Stimulated activated CD8-positive, alpha-beta memory T cell treated with anti-CD3 and anti-CD28 coated beads, Interleukin-15, amount 100 ng/mL, for 24 hours (primary cell): ENCODE measurements around the gene GINS3.

Experiments
- DNase-seq: peaks from one replicate; pipeline ENCODE4 v3.0.0-alpha.2; 2020; ENCODE audit warnings: low read depth

The GINS3 gene

DNA sequence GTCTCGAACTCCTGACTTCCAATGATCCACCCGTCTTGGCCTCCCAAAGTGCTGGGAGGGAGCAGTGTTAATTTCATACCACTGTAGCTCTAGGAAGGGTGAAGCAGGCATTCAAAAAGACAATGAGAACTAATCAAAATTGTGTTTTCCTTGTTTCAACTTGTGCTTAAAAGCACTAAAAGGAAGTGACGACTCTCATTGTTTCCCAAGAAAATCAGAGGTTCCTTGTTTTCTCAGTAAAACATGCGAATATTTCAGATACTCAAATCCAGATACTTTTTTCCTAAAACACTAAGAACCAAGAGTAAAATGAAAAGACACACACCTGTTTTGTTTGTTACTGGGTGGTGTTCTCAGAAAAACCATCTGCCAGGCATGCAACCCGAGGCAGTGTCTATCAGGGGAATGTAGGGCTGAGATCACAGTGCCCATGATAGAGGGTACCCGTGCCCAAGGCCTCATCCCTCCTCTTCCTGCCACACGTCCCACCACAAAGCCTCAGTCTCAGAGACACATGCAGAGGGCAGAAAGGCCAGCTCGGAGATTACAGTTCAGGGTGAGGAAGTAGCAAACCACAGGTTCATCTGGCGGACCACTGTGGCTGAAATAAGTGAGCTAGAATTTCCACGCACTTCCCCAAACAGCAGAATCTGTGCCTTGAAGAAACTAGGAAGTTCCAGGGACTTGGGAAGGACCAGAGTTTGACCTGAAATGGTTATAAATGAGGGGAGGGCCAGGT lies 33.7 kb downstream of the GINS3 start:
- DNase-seq, result no peak

DNA sequence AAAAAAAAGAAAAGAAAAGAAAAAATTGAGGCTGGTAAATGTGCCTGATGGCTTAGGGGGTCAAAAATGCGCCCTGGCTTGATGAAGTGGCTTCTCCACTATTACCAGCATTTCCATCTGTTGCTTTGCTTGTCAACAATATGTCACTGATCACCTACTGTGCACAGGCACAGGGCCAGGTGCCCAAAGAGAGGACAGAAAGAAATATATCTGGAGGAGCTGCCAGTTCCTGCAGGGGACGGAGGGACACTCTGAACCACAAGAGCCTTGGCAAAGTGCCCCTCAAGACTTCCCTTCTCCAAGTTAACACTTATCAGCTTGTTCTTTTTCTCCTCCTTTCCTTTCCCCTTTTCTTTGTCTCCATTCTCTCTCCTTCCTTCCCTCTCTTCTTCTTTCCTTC lies 34.7 kb downstream of the GINS3 start:
- no peak for DNase-seq

DNA sequence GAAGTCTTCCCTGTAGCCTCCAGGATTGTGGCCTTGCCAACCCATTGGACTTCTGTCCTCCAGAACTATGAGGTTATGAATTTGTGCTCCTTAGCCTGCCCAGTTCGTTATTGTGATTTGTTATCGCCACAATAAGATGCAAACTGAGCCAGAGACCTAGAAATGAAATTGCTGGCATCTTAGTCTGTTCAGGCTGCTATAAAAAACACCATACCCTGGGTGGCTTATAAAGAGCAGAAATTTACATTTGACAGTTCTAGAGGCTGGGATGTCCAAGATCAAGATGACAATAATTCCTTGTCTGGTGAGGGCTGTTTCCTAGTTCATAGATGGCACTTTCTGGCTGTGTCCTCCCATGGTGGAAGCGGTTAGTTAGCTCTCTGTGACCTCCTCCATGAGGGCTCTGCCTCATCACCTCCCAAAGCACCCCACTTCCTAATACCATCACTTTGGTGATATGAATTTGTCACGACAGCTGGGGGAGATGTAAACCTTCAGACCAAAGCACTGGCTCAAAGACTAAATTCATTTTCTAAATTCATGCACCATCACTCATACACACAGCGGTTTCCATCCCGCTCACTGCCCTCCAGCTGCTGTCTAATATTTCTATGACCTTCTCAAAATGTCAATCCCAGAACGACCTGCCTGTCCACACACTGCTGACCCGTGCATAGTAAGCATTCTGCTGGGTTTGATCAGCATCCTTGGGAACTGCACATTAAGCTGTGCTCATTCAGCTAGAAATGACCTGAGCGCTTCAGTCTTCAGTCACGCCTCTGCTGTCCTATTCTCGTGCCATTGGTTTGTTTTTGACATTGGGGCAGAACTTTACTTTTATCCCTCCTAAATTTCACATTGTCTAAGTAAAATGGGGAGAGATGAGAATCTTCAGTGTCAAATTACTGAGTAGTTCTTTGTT lies 36.6 kb downstream of the GINS3 start:
- no peak for DNase-seq

DNA sequence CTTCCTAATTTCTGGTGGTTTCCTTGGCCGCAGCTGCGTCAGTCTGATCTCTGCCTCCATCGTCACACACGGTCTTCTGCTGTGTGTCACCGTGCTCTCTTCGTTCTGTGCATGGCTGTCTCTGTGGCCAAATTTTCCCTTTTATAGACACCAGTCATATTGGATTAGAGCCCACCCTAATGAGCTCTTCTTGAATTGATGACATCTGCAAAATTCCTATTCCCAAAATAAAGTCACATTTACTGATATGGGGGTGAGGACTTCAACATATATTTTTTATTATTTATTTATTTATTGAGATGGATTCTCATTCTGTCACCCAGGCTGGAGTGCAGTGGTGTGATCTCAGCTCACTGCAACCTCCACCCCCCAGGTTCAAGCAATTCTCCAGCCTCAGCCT lies 38.4 kb downstream of the GINS3 start:
- no peak for DNase-seq

DNA sequence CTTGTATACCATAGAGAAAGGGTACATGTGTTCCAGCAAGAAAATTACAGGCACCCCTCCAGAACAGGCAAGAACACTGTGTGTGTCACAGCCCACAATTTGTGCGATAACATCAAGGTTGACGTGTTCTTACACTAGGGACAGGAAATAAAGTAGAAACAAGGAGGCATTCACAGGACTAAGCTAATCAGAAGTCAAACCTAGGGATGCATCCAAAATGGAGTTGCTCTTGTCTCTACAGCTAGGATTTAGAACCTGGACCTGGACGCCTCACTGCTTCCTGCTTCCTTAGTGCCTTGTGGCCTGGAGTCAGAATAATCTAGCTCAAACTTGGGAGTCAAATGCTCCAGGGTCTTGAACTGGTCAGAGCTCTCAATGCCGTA lies 41.3 kb downstream of the GINS3 start:
- DNase-seq, result no peak

DNA sequence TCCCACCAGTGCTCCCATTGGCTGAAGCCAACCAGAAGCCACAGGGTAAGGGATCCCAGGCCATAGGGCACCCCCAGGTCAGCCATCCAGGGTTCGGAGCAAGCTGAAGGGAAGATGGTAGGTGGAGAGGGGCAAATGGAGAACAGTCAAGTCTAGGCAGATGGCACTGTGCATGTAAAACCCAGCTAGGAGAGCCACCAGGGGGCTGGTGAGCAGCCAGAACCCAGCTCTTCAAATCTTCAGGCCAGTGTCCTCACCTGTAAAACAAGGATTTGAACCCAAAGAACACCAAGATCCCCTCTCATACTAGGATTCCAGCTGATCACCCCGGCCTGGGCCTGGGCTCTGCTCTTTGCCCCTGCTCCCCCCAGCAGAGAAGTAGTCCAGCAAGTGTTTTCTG lies 43.5 kb downstream of the GINS3 start:
- DNase-seq, result no peak

DNA sequence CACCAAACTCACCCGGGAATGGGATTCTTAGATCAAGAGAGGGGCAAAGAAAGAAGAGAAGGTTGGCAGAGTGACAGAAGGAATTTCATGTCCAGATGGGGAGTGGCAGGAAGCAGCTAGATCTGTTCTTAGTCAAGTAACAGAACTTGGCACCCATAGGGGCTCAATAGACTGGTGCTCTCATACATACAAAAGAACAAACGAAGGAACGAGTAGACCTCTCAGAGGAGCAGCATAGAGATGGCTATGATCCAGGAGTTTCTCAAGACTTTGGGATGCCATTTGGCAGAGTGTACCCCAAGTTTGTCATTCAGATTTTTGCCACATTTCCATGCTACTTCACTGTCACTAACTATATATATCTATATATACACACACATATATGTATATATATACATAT lies 47.9 kb downstream of the GINS3 start:
- no peak for DNase-seq

DNA sequence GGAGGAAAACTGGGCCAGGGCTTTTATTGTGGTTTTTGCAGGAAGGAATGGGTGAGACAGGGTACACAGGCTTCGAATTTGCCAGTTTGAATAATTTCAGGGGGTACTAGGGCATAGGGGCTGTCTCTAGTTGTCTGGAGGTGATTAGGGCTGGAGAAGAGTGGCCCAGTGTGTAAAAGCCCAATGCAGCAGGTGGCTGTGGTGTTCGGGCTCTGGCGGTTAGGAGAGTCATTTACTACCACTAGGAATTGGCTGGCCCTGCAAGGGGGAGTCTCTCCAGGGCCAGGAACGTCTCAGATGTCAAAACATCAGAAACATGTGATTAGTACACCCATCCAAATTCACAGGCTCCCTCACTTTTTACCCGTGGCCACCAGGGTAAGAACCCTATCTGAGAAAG lies 50.3 kb downstream of the GINS3 start:
- no peak for DNase-seq

DNA sequence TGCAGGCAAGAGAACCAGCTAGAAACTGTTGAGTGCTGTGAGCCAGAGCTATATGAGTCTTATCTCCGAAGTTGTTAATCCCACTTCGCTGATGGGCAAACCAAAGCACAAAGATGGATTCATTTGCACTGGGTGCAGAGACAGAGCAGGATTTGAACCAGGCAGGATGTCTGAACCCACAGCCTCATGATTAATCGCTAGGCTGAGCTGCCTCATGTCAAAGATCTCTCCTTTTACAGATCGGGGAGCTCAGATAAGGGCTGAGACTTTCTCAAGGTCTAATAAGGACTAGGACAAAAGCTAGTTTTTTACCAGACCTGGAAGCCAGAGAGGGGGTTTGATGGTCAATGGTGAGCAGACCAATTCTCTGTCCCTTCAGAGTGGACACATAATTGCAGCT lies 51.5 kb downstream of the GINS3 start:
- DNase-seq, result no peak

DNA sequence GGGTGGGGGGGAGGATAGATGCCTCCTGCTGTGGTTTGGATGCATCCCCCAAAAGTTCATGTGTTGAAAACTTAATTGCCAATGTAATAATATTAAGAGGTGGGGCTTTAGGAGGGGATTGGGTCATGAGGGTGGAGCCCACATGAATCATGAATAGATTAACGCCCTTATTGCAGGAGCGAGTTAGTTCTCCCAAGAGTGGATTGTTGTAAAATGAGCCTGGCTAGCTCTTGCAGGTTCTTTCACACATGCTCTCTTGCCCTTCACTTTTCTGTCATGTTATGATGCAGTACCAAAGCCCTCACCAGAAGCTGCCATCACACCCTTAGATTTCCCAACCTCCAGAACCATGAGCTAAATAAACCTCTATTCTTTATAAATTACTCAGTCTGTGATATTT lies 52.0 kb downstream of the GINS3 start:
- no peak for DNase-seq

DNA sequence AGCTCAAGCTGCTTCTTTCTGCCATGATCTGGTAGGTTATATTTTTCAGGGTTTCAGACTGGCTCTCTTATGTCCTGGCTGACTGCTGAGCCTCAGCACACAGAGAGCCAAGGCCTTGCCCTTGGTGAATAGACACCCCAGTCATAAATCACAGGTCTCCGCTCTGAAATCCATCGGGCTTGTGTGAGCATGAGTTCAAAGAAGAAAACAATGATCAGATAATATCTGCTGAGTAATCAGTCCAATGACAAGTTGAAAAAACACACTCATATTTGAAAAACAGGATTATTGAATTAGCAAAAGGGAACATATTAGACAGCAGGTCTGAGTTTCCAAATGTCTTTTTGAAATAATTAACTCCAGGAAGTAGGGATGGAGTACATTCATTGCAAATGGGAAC lies 56.6 kb downstream of the GINS3 start:
- no peak for DNase-seq

DNA sequence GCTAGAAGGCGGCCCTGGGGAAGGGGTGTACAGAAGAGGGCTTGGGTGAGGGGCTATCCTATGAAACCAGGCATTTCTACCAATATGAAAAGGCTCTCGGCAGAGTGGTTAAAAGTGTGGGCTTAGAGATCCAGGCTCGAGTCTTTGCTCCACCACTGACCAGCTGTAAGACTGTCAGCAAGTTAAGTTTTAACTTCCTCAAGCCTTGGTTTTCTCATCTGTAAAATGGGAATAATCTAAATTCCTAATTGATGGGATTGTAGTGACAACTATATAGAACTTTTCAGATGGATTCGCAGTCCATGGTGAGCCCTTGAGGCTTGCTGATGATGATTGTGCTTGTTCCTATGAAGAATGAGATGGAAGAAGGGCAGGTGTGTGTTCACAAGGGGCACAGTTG lies 57.0 kb downstream of the GINS3 start:
- no peak for DNase-seq

DNA sequence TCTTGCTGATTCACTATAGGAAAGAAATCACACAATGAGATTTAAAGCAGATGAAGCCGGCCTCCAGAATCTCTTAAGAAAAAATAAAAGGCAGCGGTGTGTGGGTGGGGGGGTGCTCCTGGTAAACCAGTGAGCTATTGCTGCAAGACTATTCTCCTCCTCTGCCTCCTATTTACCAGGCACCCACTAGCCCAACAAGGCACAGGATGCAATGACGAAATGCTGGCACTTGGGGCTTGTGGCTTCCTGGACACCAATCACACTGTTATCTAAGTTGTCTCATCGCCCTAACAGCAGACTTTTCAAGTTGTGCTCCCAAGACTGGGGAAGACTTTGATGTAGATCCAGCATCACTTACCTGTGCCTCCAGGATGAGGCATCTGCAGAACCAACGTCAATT lies 57.5 kb downstream of the GINS3 start:
- no peak for DNase-seq

DNA sequence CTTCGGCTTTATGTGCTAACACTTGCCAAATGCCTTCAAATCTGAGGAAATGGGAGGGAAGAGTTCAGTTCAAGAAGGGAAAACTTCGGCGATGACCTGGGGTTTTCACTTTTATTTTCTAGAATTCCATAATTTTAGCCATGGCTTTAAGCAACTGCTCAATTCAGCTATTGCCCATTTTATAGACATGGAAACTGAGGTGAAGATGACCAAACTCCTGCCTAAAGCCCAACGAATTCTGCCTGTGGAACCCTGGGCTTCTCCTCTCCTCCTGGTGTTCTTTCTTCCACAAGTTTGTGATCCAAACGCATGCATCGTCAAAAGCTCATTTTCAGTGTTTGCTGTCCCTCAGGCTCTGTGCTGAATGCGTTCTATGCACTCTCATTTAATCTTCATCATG lies 58.3 kb downstream of the GINS3 start:
- no peak for DNase-seq

DNA sequence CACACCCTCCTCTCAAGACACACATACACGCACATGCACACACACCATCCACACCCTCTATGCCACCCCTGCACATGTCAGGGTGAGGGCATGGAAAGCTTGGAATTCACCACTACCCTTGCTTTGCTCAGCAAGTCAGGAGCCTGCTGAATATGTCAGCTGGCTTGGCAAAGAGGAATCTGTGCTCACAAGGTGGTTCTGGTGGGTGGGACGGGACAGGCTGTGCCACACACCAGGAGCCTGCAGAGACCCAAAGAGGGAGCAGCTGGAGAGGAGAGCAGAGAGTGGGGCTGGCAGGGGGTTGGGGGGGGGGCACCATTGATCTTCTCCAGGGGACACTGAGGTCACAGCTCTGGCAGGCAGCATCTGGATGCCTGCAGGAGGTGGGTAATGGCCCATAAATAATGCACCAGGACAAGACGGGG lies 59.0 kb downstream of the GINS3 start:
- no peak for DNase-seq

DNA sequence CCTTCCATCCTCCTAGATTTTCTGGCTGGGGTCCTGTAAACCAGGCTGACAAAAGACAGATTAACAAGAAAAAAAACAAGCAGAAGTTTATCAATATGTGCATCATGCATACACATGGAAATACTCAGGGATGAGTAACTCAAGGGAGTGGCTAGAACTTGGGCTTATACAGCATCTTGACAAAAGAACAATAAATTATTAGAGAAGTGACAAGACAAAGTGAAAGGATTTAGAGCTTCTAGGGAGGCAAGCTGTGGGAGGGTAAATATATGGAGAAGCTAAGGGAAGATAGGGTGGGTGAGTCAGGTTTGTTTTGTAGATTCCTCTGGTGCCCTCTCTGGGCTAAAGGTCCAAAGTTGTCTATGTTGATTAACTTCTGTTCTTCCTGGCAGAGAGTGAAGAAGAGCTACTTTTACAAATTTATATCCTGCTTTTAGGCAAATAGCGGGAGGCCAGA lies 59.7 kb downstream of the GINS3 start:
- DNase-seq, result no peak

DNA sequence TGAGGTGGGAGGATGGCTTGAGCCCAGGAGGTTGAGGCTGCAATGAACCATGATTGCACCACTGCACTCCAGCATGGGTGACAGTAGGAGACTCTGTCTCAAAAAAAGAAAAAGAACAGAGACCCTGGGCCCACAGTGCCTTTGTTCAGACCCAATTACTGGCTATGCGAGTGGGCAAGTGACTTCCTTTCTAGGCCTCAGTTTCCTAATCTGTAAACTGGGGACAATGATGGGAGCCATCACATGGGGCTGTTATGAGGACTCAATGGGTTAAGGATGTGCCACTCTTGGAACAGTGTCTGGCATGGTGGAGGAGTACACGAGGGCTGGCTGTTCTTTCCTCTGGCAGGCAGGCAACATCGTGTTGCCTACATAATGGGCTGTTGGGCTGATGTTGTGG lies 60.4 kb downstream of the GINS3 start:
- no peak for DNase-seq

DNA sequence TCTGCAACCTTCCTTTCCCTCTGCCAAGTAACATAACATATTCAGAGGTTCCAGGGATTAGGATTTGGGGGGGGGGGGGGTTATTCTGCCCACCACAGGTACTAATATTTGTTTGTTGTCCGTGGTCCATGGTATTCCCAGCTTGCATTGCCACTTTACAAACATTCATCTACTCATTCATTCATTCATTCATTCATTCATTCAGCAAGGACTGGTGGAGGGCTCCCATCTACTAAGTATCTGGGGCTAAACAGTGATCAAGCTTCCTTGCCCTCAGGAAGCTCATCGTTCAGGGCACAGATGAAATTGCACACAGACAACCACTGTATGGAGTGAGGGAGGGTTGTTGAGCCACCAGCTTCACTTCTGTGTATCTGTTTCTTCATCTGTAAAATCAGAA lies 61.9 kb downstream of the GINS3 start:
- no peak for DNase-seq

DNA sequence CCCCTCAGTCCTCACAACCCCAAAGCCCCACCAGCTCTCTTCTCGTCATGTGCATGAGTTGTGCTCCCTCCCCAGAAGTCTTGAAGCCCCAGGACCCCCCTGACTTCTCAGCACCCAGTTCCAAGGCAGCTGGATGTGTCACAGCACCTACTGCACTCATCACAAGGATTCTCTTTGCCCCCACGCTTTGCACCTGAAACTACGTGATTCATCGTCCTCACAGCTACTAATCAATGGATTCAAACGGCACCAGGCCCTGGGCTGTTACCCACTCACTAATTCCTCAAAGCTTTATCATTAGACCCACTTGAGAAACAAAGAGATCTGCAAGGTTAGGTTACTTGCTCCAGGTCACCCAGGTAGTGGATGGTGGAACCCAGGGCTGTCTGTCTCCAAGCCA lies 62.6 kb downstream of the GINS3 start:
- no peak for DNase-seq
